Measurements from ENCODE around the gene SCAP. TPM values are rescaled to one million over a fixed set of nuclear protein-coding genes. Genes with fewer than 3 reads are reported as not detected.
"Not testable (repeated sequence)": the region's sequence is repeated elsewhere in the genome, so short reads cannot be mapped to it uniquely, and the experiment has no call there.

Gene SCAP
- total and polyA plus RNA-seq, 2 donors, result 31.7 to 40.5 TPM

DNA sequence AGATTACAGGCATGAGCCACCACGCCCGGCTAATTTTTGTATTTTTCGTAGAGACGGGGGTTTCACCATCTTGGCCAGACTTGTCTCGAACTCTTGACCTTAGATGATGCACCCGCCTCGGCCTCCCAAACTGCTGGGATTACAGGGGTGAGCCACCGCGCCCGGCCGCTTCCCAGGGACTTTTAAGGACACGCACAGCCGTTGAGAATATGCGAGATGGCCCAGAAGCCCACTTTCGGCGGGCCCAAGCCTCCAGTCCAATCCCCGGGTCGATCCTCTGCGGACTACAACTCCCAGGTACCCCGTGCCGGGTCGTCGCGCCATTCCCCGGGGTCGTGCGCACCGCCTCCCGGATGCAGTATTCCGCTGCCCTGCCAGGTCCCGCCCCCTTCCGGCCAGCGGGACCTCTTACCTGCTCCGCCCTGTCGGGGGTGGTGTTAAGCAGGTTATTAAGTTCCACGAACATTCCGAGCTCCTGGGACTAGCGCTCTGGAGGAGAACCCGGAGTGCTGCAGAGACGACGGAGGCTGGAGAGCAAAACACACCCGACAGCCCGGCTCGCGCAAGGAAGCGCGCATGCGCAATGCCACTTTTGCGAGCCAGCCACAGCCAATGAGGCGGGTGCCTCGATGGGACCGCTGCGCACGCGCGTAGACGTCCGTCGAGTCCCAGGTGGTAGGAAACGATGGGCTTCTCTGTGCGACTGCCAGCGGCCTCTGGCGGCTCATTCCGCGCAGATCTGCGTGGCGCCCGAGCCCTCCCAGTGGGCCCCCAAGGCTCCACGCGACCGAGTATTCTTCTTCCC, 37.6 kb upstream of the SCAP start, which contains the start of gene ELP6:
Gene ELP6, minus strand, starts transcription at position 588 of the 805 bp plus-strand sequence. Its CDS starts 122 bp downstream, at position 466.
- Histone ChIP-seq H3K27me3 (ENCODE audit: control insufficient read depth in 2 of 2, insufficient read depth in 1 of 2, low read length in 1 of 2) (no peaks in the 10 kb centered on the region), H3K27ac (ENCODE audit: low read depth in 1 of 2, low read length in 1 of 2) (peak within 1 kb of the TSS; percentile 98 to 100), H3K9me3 (ENCODE audit: control insufficient read depth in 2 of 2, insufficient read depth in 1 of 2, low read length in 1 of 2) (no peaks in the 10 kb centered on the region), H3K36me3 (ENCODE audit: control insufficient read depth in 2 of 2, insufficient read depth in 2 of 2, low read length in 1 of 2) (peaks cover 15 to 25% of the 10 kb centered on the region in 2 donors), H3K4me3 (ENCODE audit: low read length in 2 of 2) (peak within 1 kb of the TSS; percentile 75 to 96), H3K4me1 (ENCODE audit: control insufficient read depth in 2 of 2, insufficient read depth in 2 of 2, low read length in 2 of 2) (peaks cover 15 to 18% of the 10 kb centered on the region in 2 donors)
- DNase-seq (ENCODE audit: low read depth in 6 of 9, low spot score in 9 of 9), result peak; percentile 94 to 98 (median 96)
- WGBS, result under 1% methylated on average over 71 of the region's 71 CpGs

DNA sequence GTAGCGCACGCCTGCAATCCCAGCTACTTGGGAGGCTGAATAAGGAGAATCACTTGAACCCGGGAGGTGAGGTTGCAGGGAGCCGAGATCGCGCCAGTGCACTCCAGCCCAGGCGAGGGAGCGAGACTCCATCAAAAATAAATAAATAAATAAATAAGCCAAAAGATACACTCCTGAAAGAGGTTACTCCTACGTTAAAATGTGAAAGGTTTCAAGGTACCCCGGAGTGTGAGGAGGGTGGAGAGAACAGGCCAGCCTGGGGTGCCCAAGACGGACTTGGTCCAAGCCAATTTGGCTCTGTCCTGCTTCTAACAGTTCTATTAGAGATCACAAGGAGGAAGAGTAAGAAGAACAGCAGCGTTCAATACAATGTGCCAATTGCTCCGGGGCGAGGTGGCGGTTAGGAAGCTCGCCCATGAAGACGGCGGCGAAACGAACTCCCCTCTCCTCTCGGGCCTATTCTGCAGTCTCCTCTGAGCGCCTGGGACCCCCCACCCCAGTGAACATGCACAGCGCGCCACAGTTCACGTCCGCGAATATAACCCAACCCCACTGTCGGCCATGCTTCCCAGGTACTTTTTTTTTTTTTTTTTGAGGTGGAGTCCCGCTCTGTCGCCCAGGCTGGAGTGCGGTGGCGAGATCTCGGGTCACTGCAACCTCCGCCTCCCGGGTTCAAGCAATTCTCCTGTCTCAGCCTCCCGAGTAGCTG, 36.8 kb upstream of the SCAP start:
- H3K4me1 ChIP-seq (ENCODE audit: control insufficient read depth in 2 of 2, insufficient read depth in 2 of 2, low read length in 2 of 2), result peaks cover 15 to 18% of the 10 kb centered on the region in 2 donors
- peak overlapping the region; percentile 75 to 96 for H3K4me3 ChIP-seq (ENCODE audit: low read length in 2 of 2)
- H3K27ac ChIP-seq (ENCODE audit: low read depth in 1 of 2, low read length in 1 of 2), result peak overlapping the region in 1 of 2 donors; percentile 98
- H3K36me3 ChIP-seq (ENCODE audit: control insufficient read depth in 2 of 2, insufficient read depth in 2 of 2, low read length in 1 of 2), result peaks cover 19 to 33% of the 10 kb centered on the region in 2 donors
- peak in 5 of 9 donors; percentile 14 to 60 (median 31) for DNase-seq (ENCODE audit: low read depth in 6 of 9, low spot score in 9 of 9)
- 24% methylated on average over 36 of the region's 36 CpGs for WGBS
- H3K27me3 ChIP-seq (ENCODE audit: control insufficient read depth in 2 of 2, insufficient read depth in 1 of 2, low read length in 1 of 2), result no peaks in the 10 kb centered on the region
- no peaks in the 10 kb centered on the region for H3K9me3 ChIP-seq (ENCODE audit: control insufficient read depth in 2 of 2, insufficient read depth in 1 of 2, low read length in 1 of 2)

DNA sequence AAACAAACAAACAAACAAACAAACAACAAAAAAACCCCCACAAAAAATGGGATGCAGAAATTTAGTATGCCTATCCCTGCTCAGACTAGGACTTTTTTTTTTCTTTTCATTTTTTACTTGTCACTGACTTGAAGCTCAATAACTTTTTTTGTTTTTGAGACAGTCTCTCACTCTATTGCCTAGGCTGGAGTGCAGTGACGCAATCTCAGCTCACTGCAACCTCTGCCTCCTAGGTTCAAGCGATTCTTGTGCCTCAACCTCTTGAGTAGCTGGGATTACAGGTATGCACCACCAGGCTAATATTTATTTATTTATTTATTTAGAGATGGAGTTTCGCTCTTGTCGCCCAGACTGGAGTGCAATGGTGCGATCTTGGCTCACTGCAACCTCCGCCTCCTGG, 29.5 kb upstream of the SCAP start:
- H3K36me3 ChIP-seq (ENCODE audit: control insufficient read depth in 2 of 2, insufficient read depth in 2 of 2, low read length in 1 of 2), result peaks cover 48 to 68% of the 10 kb centered on the region in 2 donors
- not testable (repeated sequence) for H3K9me3 ChIP-seq (ENCODE audit: control insufficient read depth in 2 of 2, insufficient read depth in 1 of 2, low read length in 1 of 2); H3K4me1 ChIP-seq (ENCODE audit: control insufficient read depth in 2 of 2, insufficient read depth in 2 of 2, low read length in 2 of 2); H3K27ac ChIP-seq (ENCODE audit: low read depth in 1 of 2, low read length in 1 of 2); H3K4me3 ChIP-seq (ENCODE audit: low read length in 2 of 2); DNase-seq (ENCODE audit: low read depth in 6 of 9, low spot score in 9 of 9); H3K27me3 ChIP-seq (ENCODE audit: control insufficient read depth in 2 of 2, insufficient read depth in 1 of 2, low read length in 1 of 2)
- WGBS, result 98% methylated on average over 6 of the region's 6 CpGs

DNA sequence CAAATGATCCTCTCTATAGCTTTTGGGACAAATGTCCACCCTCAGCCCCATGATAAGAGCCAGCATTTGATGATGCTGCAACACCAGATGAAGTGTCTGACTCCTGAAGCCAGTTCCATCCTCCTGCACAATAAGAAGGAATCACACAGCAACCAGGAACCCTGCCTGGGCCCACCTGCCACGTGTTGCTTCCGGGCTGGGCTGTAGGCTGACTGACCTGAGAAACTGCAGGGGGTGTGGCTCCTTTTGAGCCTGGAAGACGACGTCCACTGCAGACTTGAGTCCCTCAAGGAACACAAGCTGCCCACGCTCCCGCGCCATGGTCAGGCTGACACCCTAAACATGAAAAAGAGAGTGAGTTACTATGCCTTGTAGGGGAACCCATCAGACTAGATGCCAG, 28.4 kb upstream of the SCAP start:
- Histone ChIP-seq H3K4me3 (ENCODE audit: low read length in 2 of 2) (no peak overlapping the region), H3K9me3 (ENCODE audit: control insufficient read depth in 2 of 2, insufficient read depth in 1 of 2, low read length in 1 of 2) (no peaks in the 10 kb centered on the region), H3K36me3 (ENCODE audit: control insufficient read depth in 2 of 2, insufficient read depth in 2 of 2, low read length in 1 of 2) (peaks cover 50 to 64% of the 10 kb centered on the region in 2 donors), H3K27ac (ENCODE audit: low read depth in 1 of 2, low read length in 1 of 2) (no peak overlapping the region), H3K27me3 (ENCODE audit: control insufficient read depth in 2 of 2, insufficient read depth in 1 of 2, low read length in 1 of 2) (no peaks in the 10 kb centered on the region), H3K4me1 (ENCODE audit: control insufficient read depth in 2 of 2, insufficient read depth in 2 of 2, low read length in 2 of 2) (no peaks in the 10 kb centered on the region)
- 94% methylated on average over 7 of the region's 7 CpGs for WGBS
- DNase-seq (ENCODE audit: low read depth in 6 of 9, low spot score in 9 of 9), result no peak

DNA sequence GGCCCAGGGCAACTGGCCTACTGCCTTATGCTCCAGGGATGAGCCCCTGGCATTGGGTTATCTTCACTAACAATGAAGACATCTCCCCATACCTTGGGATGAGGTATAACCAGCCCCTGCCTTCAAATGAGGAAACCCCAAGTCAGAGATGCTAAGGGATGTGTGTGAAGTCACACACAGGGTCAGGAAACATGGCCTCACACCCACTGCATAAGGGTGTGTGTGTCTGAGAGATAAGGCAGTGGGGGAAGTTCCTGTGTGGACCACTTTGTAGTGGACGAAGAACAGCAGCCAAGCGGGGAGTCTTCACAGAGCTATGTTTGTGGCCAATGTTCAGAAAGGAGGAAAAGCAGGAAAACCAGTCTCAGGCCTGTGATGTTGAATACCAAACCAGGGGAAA, 27.3 kb upstream of the SCAP start:
- no peak overlapping the region for H3K4me3 ChIP-seq (ENCODE audit: low read length in 2 of 2)
- H3K9me3 ChIP-seq (ENCODE audit: control insufficient read depth in 2 of 2, insufficient read depth in 1 of 2, low read length in 1 of 2), result no peaks in the 10 kb centered on the region
- H3K36me3 ChIP-seq (ENCODE audit: control insufficient read depth in 2 of 2, insufficient read depth in 2 of 2, low read length in 1 of 2), result peaks cover 54 to 67% of the 10 kb centered on the region in 2 donors
- no peaks in the 10 kb centered on the region for H3K4me1 ChIP-seq (ENCODE audit: control insufficient read depth in 2 of 2, insufficient read depth in 2 of 2, low read length in 2 of 2)
- 99% methylated on average over 2 of the region's 2 CpGs for WGBS
- H3K27me3 ChIP-seq (ENCODE audit: control insufficient read depth in 2 of 2, insufficient read depth in 1 of 2, low read length in 1 of 2), result no peaks in the 10 kb centered on the region
- no peak overlapping the region for H3K27ac ChIP-seq (ENCODE audit: low read depth in 1 of 2, low read length in 1 of 2)
- DNase-seq (ENCODE audit: low read depth in 6 of 9, low spot score in 9 of 9), result no peak

DNA sequence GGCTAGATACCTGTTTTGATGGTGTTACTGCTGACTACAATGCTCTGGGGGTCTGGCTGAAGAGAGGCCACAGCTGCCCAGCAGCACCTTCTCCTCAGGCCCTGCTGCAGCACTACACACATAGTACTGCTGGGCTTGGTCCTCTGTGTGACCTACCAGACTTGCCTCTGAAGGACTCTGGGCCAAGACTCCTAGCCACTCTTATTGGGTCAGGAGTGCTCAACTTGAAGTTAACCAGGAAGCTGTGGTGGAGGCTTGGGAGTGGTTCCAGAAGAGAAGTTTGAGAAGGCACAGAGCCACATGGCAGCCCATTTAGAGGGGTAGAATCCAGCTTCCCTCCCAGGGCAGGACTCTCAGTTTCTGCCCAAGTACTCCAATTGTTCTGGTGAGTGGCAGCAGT, 21.2 kb upstream of the SCAP start:
- Histone ChIP-seq H3K27me3 (ENCODE audit: control insufficient read depth in 2 of 2, insufficient read depth in 1 of 2, low read length in 1 of 2) (no peaks in the 10 kb centered on the region), H3K27ac (ENCODE audit: low read depth in 1 of 2, low read length in 1 of 2) (no peak overlapping the region), H3K4me1 (ENCODE audit: control insufficient read depth in 2 of 2, insufficient read depth in 2 of 2, low read length in 2 of 2) (no peaks in the 10 kb centered on the region), H3K4me3 (ENCODE audit: low read length in 2 of 2) (no peak overlapping the region), H3K36me3 (ENCODE audit: control insufficient read depth in 2 of 2, insufficient read depth in 2 of 2, low read length in 1 of 2) (peaks cover 64 to 68% of the 10 kb centered on the region in 2 donors), H3K9me3 (ENCODE audit: control insufficient read depth in 2 of 2, insufficient read depth in 1 of 2, low read length in 1 of 2) (no peaks in the 10 kb centered on the region)
- no peak for DNase-seq (ENCODE audit: low read depth in 6 of 9, low spot score in 9 of 9)

DNA sequence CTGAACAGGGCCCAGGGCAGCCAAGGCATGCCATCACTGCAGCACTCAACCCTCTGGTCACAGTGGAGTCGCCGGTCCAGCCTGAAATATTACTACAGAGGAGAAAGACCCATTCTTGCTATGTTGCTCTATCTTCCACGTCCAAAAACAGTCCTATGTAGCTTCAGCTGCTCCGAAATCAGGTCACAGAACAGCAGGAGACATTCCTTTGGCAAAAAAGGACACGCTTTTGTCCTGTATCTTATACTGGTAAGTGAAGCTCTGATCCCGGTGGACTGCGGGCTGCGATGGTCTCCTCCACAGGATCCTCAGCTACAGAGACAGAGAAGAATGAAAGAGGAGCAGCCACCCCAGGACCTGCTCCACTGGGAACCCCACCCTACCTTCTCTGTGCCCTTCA, 20.1 kb upstream of the SCAP start:
- H3K9me3 ChIP-seq (ENCODE audit: control insufficient read depth in 2 of 2, insufficient read depth in 1 of 2, low read length in 1 of 2), result no peaks in the 10 kb centered on the region
- no peaks in the 10 kb centered on the region for H3K4me1 ChIP-seq (ENCODE audit: control insufficient read depth in 2 of 2, insufficient read depth in 2 of 2, low read length in 2 of 2)
- peaks cover 63 to 64% of the 10 kb centered on the region in 2 donors for H3K36me3 ChIP-seq (ENCODE audit: control insufficient read depth in 2 of 2, insufficient read depth in 2 of 2, low read length in 1 of 2)
- H3K4me3 ChIP-seq (ENCODE audit: low read length in 2 of 2), result no peak overlapping the region
- no peaks in the 10 kb centered on the region for H3K27me3 ChIP-seq (ENCODE audit: control insufficient read depth in 2 of 2, insufficient read depth in 1 of 2, low read length in 1 of 2)
- no peak for DNase-seq (ENCODE audit: low read depth in 6 of 9, low spot score in 9 of 9)
- H3K27ac ChIP-seq (ENCODE audit: low read depth in 1 of 2, low read length in 1 of 2), result no peak overlapping the region
- 92% methylated on average over 8 of the region's 8 CpGs for WGBS

DNA sequence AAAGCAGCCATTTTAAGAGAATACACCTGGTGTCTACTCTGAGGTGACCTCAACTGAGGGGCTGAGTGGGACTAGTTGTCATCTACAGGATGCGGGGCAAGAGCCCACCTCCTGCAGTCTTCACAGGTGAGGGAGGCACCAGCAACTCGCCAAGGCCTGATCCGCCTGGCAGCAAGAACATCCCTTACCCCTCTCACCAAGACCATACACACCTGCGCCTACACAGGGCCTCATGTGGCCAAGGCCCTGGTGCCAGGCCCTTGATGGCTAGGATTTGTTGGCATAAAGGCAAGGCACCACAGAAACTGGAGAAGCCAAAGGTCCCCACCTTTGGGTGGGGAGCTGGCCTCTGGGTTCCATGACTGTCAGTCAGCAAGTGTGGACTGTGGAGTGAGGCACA, 19.4 kb upstream of the SCAP start:
- Histone ChIP-seq H3K9me3 (ENCODE audit: control insufficient read depth in 2 of 2, insufficient read depth in 1 of 2, low read length in 1 of 2) (no peaks in the 10 kb centered on the region), H3K27me3 (ENCODE audit: control insufficient read depth in 2 of 2, insufficient read depth in 1 of 2, low read length in 1 of 2) (no peaks in the 10 kb centered on the region), H3K36me3 (ENCODE audit: control insufficient read depth in 2 of 2, insufficient read depth in 2 of 2, low read length in 1 of 2) (peaks cover 56% of the 10 kb centered on the region in 2 donors), H3K4me1 (ENCODE audit: control insufficient read depth in 2 of 2, insufficient read depth in 2 of 2, low read length in 2 of 2) (no peaks in the 10 kb centered on the region), H3K27ac (ENCODE audit: low read depth in 1 of 2, low read length in 1 of 2) (no peak overlapping the region), H3K4me3 (ENCODE audit: low read length in 2 of 2) (no peak overlapping the region)
- WGBS, result 97% methylated on average over 4 of the region's 4 CpGs
- DNase-seq (ENCODE audit: low read depth in 6 of 9, low spot score in 9 of 9), result no peak

DNA sequence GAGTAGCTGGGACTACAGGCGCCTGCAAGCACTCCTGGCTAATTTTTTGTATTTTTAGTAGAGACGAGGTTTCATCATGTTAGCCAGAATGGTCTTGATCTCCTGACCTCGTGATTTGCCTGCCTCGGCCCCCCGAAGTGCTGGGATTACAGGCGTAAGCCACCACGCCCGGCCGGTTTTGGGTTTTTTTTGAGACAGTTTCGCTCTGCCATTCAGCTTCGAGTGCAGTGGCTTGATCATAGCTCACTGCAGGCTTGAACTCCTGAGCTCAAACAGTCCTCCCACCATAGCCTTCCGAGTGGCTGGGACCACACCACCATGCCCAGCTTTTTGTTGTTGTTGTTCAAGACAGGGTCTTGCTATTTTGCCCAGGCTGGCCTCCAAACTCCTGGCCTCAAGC, 16.0 kb upstream of the SCAP start:
- Histone ChIP-seq H3K4me1 (ENCODE audit: control insufficient read depth in 2 of 2, insufficient read depth in 2 of 2, low read length in 2 of 2) (no peaks in the 10 kb centered on the region), H3K36me3 (ENCODE audit: control insufficient read depth in 2 of 2, insufficient read depth in 2 of 2, low read length in 1 of 2) (peaks cover 28 to 33% of the 10 kb centered on the region in 2 donors), H3K27me3 (ENCODE audit: control insufficient read depth in 2 of 2, insufficient read depth in 1 of 2, low read length in 1 of 2) (no peaks in the 10 kb centered on the region), H3K9me3 (ENCODE audit: control insufficient read depth in 2 of 2, insufficient read depth in 1 of 2, low read length in 1 of 2) (no peaks in the 10 kb centered on the region), H3K4me3 (ENCODE audit: low read length in 2 of 2) (no peak overlapping the region), H3K27ac (ENCODE audit: low read depth in 1 of 2, low read length in 1 of 2) (no peak overlapping the region)
- DNase-seq (ENCODE audit: low read depth in 6 of 9, low spot score in 9 of 9), result no peak
- 96% methylated on average over 12 of the region's 12 CpGs for WGBS
